SU-DHL-6 (cell line): Measurements from ENCODE around the gene PLEKHF1.

ENCODE experiments used
- H2AFZ ChIP-seq: fragments of 200-600 bp; sonication (generic); 2 replicates; pipeline ENCODE4 v1.6.1; 2014; ENCODE audit warnings: low read depth, mild to moderate bottlenecking, moderate library complexity, mixed read lengths, antibody characterized with exemption, low read length; ENCODE audit not compliant: severe bottlenecking
- H3F3A ChIP-seq: fragments of 200-600 bp; shearing (Covaris generic); 2 replicates; pipeline ENCODE4 v1.6.0; 2016; ENCODE audit warnings: antibody characterized with exemption, mild to moderate bottlenecking; ENCODE audit not compliant: insufficient read depth
- H3K27ac ChIP-seq: fragments of 200-600 bp; sonication (generic); 2 replicates; pipeline ENCODE4 v1.5.1; 2016; ENCODE audit warnings: low read depth, mild to moderate bottlenecking, low read length, moderate library complexity, mixed read lengths
- H3K27me3 ChIP-seq: fragments of 200-600 bp; sonication (generic), shearing (Covaris generic); 2 replicates; pipeline ENCODE4 v1.6.0; 2014; ENCODE audit warnings: mild to moderate bottlenecking, low read length
- H3K36me3 ChIP-seq: fragments of 200-600 bp; sonication (generic); 2 replicates; pipeline ENCODE4 v1.6.1; 2014; ENCODE audit warnings: mild to moderate bottlenecking, low read length, mixed read lengths
- H3K4me2 ChIP-seq: fragments of 300-600, 200-600 bp; shearing (Covaris generic), sonication (generic); 2 replicates; pipeline ENCODE4 v1.6.0; 2014; ENCODE audit warnings: low read length, low read depth, mild to moderate bottlenecking; ENCODE audit not compliant: poor library complexity, severe bottlenecking
- H3K4me3 ChIP-seq: fragments of 200-600 bp; sonication (generic); 2 replicates; pipeline ENCODE4 v1.5.1; 2014; ENCODE audit warnings: antibody characterized with exemption, low read length, mild to moderate bottlenecking, mixed read lengths; ENCODE audit not compliant: insufficient read depth, poor library complexity, severe bottlenecking
- H3K79me2 ChIP-seq: fragments of 200-600 bp; sonication (generic); 2 replicates; pipeline ENCODE4 v1.6.1; 2014; ENCODE audit warnings: mild to moderate bottlenecking, low read length, moderate library complexity; ENCODE audit not compliant: insufficient read depth
- H3K9ac ChIP-seq: fragments of 200-600 bp; sonication (generic); 2 replicates; pipeline ENCODE4 v1.7.0; 2014; ENCODE audit warnings: mild to moderate bottlenecking, low read length
- H3K9me2 ChIP-seq: fragments of 200-600 bp; sonication (generic); replicated peaks from 2 replicates; pipeline ENCODE4 v1.6.1; 2014; ENCODE audit warnings: low read length; ENCODE audit not compliant: insufficient read depth
- H3K9me3 ChIP-seq: fragments of 200-600 bp; sonication (generic); 2 replicates; pipeline ENCODE4 v1.6.1; 2014; ENCODE audit warnings: low read length, mixed read lengths; ENCODE audit not compliant: insufficient read depth
- H4K20me1 ChIP-seq: fragments of 200-600 bp; sonication (generic); 2 replicates; pipeline ENCODE4 v1.6.1; 2014; ENCODE audit warnings: low read depth, mild to moderate bottlenecking, antibody characterized with exemption, low read length, moderate library complexity, mixed read lengths
- CTCF ChIP-seq: fragments of 200-600 bp; sonication (generic); IDR thresholded peaks from one replicate; pipeline ENCODE4 v1.5.1; 2017; ENCODE audit warnings: antibody characterized with exemption, mild to moderate bottlenecking, low read length, moderate library complexity; ENCODE audit not compliant: insufficient read depth, poor library complexity, severe bottlenecking
- EZH2phosphoT487 ChIP-seq: fragments of 200-600 bp; sonication (generic), shearing (Covaris generic); conservative IDR thresholded peaks from 2 replicates; pipeline ENCODE4 v1.6.1; 2018; ENCODE audit warnings: mild to moderate bottlenecking, antibody characterized with exemption, low read length, moderate library complexity, mixed read lengths

Gene PLEKHF1

GRCh38 chr19:29724102-29724641, 58.9 kb downstream of the PLEKHF1 start:
- Histone ChIP-seq H3K9me2 (no peaks in the 10 kb centered on the region), H4K20me1 (no peaks in the 10 kb centered on the region), H3K4me3 (no peak overlapping the region), H3K9ac (no peak overlapping the region), H2AFZ (no peak overlapping the region), H3K27ac (no peak overlapping the region), H3K36me3 (no peaks in the 10 kb centered on the region), H3K9me3 (no peaks in the 10 kb centered on the region), H3K79me2 (no peaks in the 10 kb centered on the region), H3K27me3 (no peaks in the 10 kb centered on the region), H3F3A (no peaks in the 10 kb centered on the region), H3K4me2 (no peak overlapping the region)
- TF ChIP-seq CTCF (no peak), EZH2phosphoT487 (no peak)

- Histone ChIP-seq H3K27ac (no peak overlapping the region), H3K4me2 (no peak overlapping the region), H3K36me3 (no peaks in the 10 kb centered on the region), H4K20me1 (no peaks in the 10 kb centered on the region), H2AFZ (no peak overlapping the region), H3K9ac (no peak overlapping the region), H3K79me2 (no peaks in the 10 kb centered on the region), H3K27me3 (no peaks in the 10 kb centered on the region), H3K4me3 (no peak overlapping the region), H3K9me2 (no peaks in the 10 kb centered on the region), H3F3A (no peaks in the 10 kb centered on the region), H3K9me3 (no peaks in the 10 kb centered on the region)
- TF ChIP-seq EZH2phosphoT487 = no peak
- TF ChIP-seq CTCF = no peak
These were observed 59.5 kb downstream of the PLEKHF1 start for GRCh38 chr19:29724746-29725145.
